NCI-H1930 (cell line): ENCODE data around the gene RBM33.

Experiments
- DNase-seq, 2 experiments: peaks; one replicate each; lab custom pipeline; 2025; lab: John Stamatoyannopoulos, UW

RBM33 gene

DNA sequence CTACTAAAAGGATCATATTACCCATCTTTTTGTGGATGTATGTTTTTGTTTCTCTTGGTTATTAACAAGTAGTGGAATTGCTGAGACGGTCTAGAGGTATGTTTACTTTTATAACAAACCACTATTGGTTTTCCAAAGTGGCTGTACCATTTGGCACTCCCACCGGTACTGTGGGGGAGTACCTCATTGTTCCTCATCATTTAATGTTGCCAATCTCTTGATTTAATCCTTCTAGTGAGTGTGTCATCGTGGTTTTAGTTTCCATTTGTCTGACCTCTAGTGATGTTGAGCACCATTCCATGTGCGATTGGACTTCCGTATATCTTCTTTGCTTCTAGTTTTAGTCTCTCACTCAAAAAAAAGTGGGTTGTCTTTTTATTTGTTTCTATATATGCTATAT lies 50.4 kb downstream of the RBM33 start:
- no peak for DNase-seq

GRCh38 chr7:155696747-155697146 lies 52.3 kb downstream of the RBM33 start:
- DNase-seq: no peak

GRCh38 chr7:155698633-155699032 lies 54.2 kb downstream of the RBM33 start:
- no peak for DNase-seq

DNA sequence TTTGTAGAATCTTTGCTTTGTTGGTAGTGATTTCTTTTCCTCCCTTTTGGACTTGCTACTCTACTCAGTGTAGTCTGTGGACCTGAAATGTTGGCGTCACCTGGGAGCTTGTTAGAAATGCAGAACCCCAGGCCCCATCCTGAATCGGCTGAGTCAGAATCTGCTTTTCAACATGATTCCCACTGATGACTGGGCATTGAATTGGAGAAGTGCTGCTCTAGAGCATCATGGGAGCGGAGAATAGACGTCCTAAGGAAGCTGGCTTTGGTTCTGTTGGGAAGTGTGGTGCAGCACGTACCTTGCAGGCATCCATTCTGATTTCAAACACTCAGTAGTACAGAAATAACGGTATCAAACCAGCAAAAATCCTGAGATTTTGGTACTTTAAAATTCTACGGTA lies 54.7 kb downstream of the RBM33 start:
- no peak for DNase-seq

GRCh38 chr7:155700847-155701246 lies 56.4 kb downstream of the RBM33 start:
- DNase-seq: no peak

GRCh38 chr7:155701972-155702544 lies 57.6 kb downstream of the RBM33 start:
- DNase-seq: no peak

- no peak for DNase-seq
Observed at GRCh38 chr7:155702616-155703015, 58.2 kb downstream of the RBM33 start.

GRCh38 chr7:155705623-155706360 lies 61.3 kb downstream of the RBM33 start:
- DNase-seq: no peak

DNA sequence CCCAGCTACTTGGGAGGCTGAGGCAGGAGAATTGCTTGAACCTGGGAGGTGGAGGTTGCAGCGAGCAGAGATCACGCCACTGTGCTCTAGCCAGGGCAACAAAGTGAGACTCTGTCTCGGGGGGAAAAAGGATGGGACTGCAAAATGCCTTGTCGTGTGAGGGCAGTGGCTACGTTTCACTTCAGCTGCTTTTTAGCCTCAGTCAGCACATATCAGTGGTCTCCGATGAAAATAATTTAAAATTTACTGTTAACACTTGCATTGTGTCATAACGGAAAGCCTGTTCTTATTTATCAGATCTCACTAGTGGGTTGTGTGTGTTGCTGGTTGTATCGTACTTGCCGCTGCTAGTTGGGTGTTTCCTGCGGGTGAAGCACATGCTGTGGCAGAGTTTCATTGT lies 61.9 kb downstream of the RBM33 start:
- DNase-seq: no peak

GRCh38 chr7:155709453-155709852 lies 65.0 kb downstream of the RBM33 start:
- no peak for DNase-seq

DNA sequence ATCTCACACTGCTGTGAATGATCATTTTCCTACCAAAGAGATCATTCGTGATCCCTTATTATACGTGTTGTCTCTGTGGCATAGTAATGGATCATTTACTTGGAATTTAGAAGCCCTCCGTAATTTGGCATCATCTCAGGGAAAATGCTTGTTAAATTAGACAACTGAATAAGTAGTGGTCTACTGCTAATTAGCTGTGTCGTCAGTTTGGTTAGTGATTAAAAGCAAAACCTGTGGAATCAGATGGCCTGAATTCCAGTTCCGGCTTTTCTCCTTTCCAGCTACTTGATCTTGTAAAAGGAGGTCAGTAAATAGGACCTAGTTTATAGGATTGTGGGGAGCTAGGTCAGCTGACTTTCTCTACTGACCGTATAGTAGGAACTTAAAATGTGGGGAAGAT lies 65.6 kb downstream of the RBM33 start:
- no peak for DNase-seq

GRCh38 chr7:155710530-155710929 lies 66.1 kb downstream of the RBM33 start:
- DNase-seq: no peak

DNA sequence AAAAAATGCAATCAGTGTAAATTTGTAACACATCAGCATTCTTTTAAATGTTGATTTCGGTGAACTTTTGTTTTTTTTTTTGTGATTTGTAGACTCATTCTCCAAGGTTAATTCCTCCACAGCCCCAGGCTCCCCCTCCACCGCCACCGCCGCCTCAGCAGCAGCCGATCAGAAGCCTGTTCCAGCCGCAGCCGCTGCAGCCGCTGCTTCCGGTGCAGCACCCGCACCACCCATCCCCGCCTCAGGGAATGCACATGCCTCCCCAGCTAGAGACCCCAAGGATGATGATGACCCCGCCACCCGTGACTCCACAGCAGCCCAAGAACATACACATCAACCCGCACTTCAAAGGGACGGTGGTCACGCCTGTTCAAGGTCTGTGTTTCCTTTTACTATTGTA lies 66.6 kb downstream of the RBM33 start:
- no peak for DNase-seq

GRCh38 chr7:155713384-155713783 lies 68.9 kb downstream of the RBM33 start:
- DNase-seq: no peak

GRCh38 chr7:155714702-155715101 lies 70.2 kb downstream of the RBM33 start:
- DNase-seq: no peak

DNA sequence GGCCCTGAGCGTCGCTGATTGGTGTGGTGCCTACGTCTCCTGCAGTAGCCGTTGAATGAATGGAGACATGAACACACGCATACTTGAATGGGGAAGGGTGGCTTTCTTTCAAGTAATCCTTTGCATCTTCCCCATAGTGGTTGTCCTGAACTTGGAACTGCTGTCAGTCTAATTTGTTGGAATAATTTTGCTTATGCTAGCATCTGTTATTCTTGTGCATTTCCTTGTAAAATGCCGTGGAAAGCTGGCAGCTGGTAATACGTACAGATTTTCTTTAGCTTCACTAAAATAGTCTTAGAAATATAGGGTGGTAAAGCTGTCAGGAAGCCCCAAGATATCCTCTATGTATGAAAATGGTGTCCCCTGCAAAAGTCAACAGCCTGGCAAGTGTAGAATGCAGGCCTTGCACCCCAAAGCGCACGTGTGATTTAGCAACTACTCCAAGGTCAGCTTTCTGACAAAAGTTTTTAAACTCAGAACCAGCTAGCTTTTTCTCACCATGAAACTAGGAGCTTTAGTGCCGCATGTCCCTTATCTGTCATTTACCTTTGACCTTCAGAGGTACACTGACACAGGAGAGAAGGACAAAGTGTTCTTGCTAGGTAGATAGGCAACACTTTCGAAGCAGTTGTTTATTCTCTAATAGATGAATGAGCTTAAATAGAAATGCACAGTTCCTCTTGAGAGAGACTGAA lies 70.8 kb downstream of the RBM33 start:
- DNase-seq: no peak

DNA sequence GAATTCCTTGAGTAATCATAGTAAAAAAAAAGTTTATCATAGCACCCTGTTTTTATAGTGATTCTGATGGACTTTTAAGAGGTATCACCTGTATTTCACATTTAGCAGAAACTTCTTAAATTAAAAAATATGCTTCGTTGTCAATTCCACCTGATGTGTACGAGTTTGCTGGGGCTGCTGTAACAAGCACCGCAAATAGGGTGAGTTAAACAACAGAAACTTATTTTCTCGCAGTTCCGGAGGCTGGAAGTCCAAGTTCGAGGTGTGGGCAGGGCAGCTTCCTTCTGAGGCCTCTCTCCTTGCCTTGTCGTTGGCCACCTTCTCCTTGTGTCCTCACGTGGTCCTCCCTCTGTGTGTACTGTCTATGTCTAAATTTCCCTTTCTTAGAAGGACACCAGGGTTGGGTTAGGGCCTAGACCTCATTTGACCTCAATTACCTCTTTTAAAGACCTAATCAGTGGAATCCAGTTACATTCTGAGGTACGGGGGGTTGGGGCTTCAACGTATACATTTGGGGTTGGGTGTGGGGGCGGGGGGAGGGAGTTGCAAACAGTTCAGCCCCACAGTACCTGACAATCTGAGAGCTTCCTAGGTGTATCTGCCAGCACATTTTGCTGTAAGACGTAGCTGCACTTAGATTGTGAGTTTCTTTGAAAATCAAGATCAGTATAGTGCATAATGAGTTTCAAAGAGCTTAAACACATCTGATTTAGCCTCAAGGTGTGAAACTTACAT lies 72.7 kb downstream of the RBM33 start:
- no peak for DNase-seq

GRCh38 chr7:155721056-155721455 lies 76.6 kb downstream of the RBM33 start:
- DNase-seq: no peak

GRCh38 chr7:155722118-155722517 lies 77.7 kb downstream of the RBM33 start:
- no peak for DNase-seq

DNA sequence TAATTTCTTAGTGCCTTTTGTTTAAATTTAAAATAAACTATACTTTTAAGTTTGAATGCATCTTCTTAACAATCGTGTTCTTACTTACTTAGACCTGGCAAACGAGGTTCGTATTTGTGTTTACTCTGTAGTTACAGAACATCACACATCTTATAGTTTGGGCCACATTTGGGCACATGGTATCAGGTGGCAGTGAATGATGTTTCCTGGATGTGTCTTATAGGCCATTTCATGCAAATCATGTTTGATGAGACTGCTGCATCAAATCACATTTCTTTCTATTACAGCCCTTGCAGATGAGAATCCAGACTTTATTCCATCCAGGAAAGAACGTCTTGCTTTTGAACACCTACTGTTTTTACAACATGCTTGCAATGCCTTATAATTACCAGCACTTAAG lies 78.5 kb downstream of the RBM33 start:
- no peak for DNase-seq

- no peak for DNase-seq
Observed at GRCh38 chr7:155724327-155725005, 80.0 kb downstream of the RBM33 start.

- no peak for DNase-seq
Observed at GRCh38 chr7:155725006-155725355, 80.5 kb downstream of the RBM33 start.
